Stomach smooth muscle (tissue), 2 donors: ENCODE data around the gene WDR44.

Experiments used
- H3K27ac ChIP-seq: one replicate; pipeline ENCODE4 v1.7.0; 2013; ENCODE audit warnings: mild to moderate bottlenecking, low read length, inconsistent platforms
- H3K27me3 ChIP-seq, 2 donors: one replicate each; pipeline ENCODE4 v1.7.0; 2013; ENCODE audit warnings: low read length in 2 of 2; ENCODE audit not compliant: insufficient read depth in 2 of 2, control insufficient read depth in 1 of 2
- H3K36me3 ChIP-seq, 2 donors: one replicate each; pipeline ENCODE4 v1.7.0; 2013; ENCODE audit warnings: low read length in 2 of 2; ENCODE audit not compliant: control insufficient read depth in 2 of 2, insufficient read depth in 2 of 2
- H3K4me1 ChIP-seq: one replicate; pipeline ENCODE4 v1.7.0; 2013; ENCODE audit warnings: low read length; ENCODE audit not compliant: control insufficient read depth, insufficient read depth
- H3K4me3 ChIP-seq, 2 donors: one replicate each; pipeline ENCODE4 v1.7.0; 2013; ENCODE audit warnings: low read length in 2 of 2
- H3K9ac ChIP-seq, 2 donors: one replicate each; pipeline ENCODE4 v1.7.0; 2013; ENCODE audit warnings: low read length in 2 of 2, mild to moderate bottlenecking in 1 of 2
- H3K9me3 ChIP-seq, 2 donors: one replicate each; pipeline ENCODE4 v1.7.0; 2013; ENCODE audit warnings: low read length in 2 of 2; ENCODE audit not compliant: control insufficient read depth in 2 of 2
- donor health status: healthy.
- donor health status: Pancreatic carcinoma.

The WDR44 gene

DNA sequence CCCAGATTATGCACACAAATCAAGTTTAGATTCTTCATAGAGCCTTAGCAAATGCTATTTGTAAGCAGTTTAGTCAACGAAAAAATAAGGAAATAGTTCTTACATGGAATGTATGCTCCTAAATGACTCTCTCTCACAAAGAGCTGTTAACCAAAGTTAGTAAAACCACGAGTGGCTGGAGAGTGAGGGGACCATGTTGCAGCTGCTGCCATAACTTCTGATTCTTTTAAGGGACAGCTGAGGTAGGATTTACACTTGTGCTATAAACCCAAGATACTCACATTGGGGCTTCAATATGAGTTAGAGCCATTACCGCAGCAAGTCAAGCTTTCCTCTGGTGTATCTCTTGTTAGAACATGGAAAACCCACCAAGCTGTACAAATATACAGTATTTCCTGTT is 152.4 kb downstream of the WDR44 start:
- no peaks in the 10 kb centered on the region for H3K36me3 ChIP-seq
- H3K9ac ChIP-seq = no peak overlapping the region
- H3K9me3 ChIP-seq = peaks cover 0 to 3% of the 10 kb centered on the region in 2 donors
- H3K4me3 ChIP-seq = no peak overlapping the region
- H3K4me1 ChIP-seq = no peaks in the 10 kb centered on the region
- H3K27ac ChIP-seq = no peak overlapping the region
- H3K27me3 ChIP-seq = peaks cover 0 to 2% of the 10 kb centered on the region in 2 donors

GRCh38 chrX:118498755-118499154 is 152.8 kb downstream of the WDR44 start:
- no peak overlapping the region for H3K4me3 ChIP-seq
- H3K36me3 ChIP-seq = no peaks in the 10 kb centered on the region
- H3K27ac ChIP-seq = no peak overlapping the region
- H3K27me3 ChIP-seq = peaks cover 0 to 5% of the 10 kb centered on the region in 2 donors
- H3K9me3 ChIP-seq = no peaks in the 10 kb centered on the region
- no peak overlapping the region for H3K9ac ChIP-seq
- H3K4me1 ChIP-seq = no peaks in the 10 kb centered on the region

DNA sequence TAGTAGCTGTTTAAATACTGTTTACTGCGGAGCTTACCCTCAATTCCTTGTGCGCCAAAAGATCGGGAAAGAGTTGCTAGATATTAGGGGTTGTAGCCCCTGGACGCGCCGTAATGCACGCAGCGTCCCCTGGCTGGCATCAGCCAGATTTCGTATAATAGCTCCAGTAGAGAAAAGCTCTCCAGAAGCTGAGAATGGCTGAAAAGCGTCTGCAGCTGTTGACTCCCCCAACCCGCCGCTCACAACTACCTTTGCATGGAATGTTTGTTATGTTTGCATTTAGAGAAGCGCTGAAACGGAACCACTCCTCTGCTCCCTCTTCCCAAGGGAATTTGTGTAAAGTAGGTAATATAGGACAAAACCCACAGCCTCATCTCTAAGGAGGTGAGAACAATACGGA is 153.4 kb downstream of the WDR44 start:
- Histone ChIP-seq H3K4me3 (no peak overlapping the region), H3K27ac (no peak overlapping the region), H3K9me3 (no peaks in the 10 kb centered on the region), H3K27me3 (peaks cover 0 to 3% of the 10 kb centered on the region in 2 donors), H3K4me1 (no peaks in the 10 kb centered on the region), H3K36me3 (no peaks in the 10 kb centered on the region), H3K9ac (no peak overlapping the region)
